HepG2 (cell line): ENCODE results near the gene RPS6KL1. TPM values are rescaled to one million over a fixed set of nuclear protein-coding genes. Genes with fewer than 3 reads are reported as not detected.

Experiments used
- ATAC-seq: fragments of 200-7000 bp; cut with Tn5 transposase; 3 replicates; pipeline ENCODE4 v1.9.1; 2020; ENCODE audit warnings: mild to moderate bottlenecking, moderate library complexity
- BruUV-seq: library from RNA; stranded (reverse); fragments of 400-500 nt; replicated peaks from 2 replicates; lab custom pipeline; 2021; lab: Mats Ljungman, UMichigan
- CTCF ChIA-PET: fragments of 300-600 bp; formaldehyde crosslinking; extraction: SDS; loops from one replicate; lab custom pipeline; 2021; ENCODE audit warnings: low total read pairs, inconsistent platforms, low intra/inter-chr PET ratio; lab: Yijun Ruan, JAX
- POLR2A ChIA-PET: fragments of 350-600 bp; sonication (Branson Sonifier 250); formaldehyde crosslinking; loops from one replicate; lab custom pipeline; 2020; ENCODE audit warnings: antibody characterized with exemption, inconsistent platforms; lab: Yijun Ruan, JAX
- DNase-seq: peaks from one replicate; pipeline ENCODE4 v3.0.0-alpha.2; 2015; ENCODE audit warnings: low spot score
- FAIRE-seq: peaks from 3 replicates; lab custom pipeline; 2011; peaks lifted over from hg19 to GRCh38; lab: Jason Lieb, UNC
- H2AFZ ChIP-seq: one replicate; pipeline ENCODE4 v1.6.1; 2011; ENCODE audit warnings: low read length, inconsistent platforms
- H3K27ac ChIP-seq: fragments of 300-600 bp; 3 replicates; pipeline ENCODE4 v1.8.0; 2011; ENCODE audit warnings: mixed run types, mild to moderate bottlenecking, mixed read lengths, low read length, inconsistent platforms; ENCODE audit not compliant: insufficient read depth; ENCODE audit errors: extremely low read length
- H3K27me3 ChIP-seq, 2 experiments: fragments of 200-600 bp in 1 of 2; 2 replicates in 1 of 2; 3 replicates in 1 of 2; pipeline versions ENCODE4 v1.6.0 to v1.8.0; 2011; ENCODE audit warnings: low read length in 2 of 2, mild to moderate bottlenecking in 2 of 2, moderate library complexity in 2 of 2, inconsistent platforms in 1 of 2; ENCODE audit not compliant: insufficient read depth in 2 of 2, control insufficient read depth in 1 of 2
- H3K36me3 ChIP-seq, 2 experiments: fragments of 200-600 bp in 1 of 2; replicated peaks in 1 of 2; 2 replicates in 1 of 2; 3 replicates in 1 of 2; pipeline versions ENCODE4 v1.5.1 to v1.8.0; 2011; ENCODE audit warnings: low read length in 2 of 2, inconsistent platforms in 1 of 2; ENCODE audit not compliant: insufficient read depth in 2 of 2, control insufficient read depth in 1 of 2
- H3K4me1 ChIP-seq: 2 replicates; pipeline ENCODE4 v1.5.1; 2012; ENCODE audit warnings: low read length, inconsistent platforms; ENCODE audit not compliant: insufficient read depth
- H3K4me2 ChIP-seq: 2 replicates; pipeline ENCODE4 v1.6.0; 2011; ENCODE audit warnings: low read depth, low read length, inconsistent platforms
- H3K4me3 ChIP-seq, 3 experiments: fragments of 200-600 bp in 1 of 3; sonication (generic), shearing (Covaris generic) in 1 of 3; replicated peaks in 1 of 3; 2 replicates each; pipeline ENCODE4 v1.5.1; 2011 to 2016; ENCODE audit warnings: low read length in 3 of 3, inconsistent platforms in 2 of 3, low read depth in 2 of 3, mild to moderate bottlenecking in 2 of 3, control low read depth in 1 of 3, mixed read lengths in 1 of 3; ENCODE audit not compliant: insufficient read depth in 1 of 3
- H3K79me2 ChIP-seq: one replicate; pipeline ENCODE4 v1.6.1; 2011; ENCODE audit warnings: low read length, inconsistent platforms; ENCODE audit not compliant: insufficient read depth
- H3K9ac ChIP-seq: 2 replicates; pipeline ENCODE4 v1.6.0; 2011; ENCODE audit warnings: mild to moderate bottlenecking, low read depth, low read length, inconsistent platforms; ENCODE audit not compliant: insufficient read depth
- H3K9me3 ChIP-seq: 2 replicates; pipeline ENCODE4 v1.5.1; 2012; ENCODE audit warnings: mild to moderate bottlenecking, low read length
- H4K20me1 ChIP-seq: 2 replicates; pipeline ENCODE4 v1.6.0; 2011; ENCODE audit warnings: inconsistent platforms, mild to moderate bottlenecking, low read length, moderate library complexity; ENCODE audit not compliant: insufficient read depth
- CCDC6 ChIP-seq: sonication (generic); formaldehyde crosslinking; IDR thresholded peaks from 2 replicates; pipeline ENCODE4 v1.8.1; 2022; ENCODE audit warnings: mild to moderate bottlenecking, missing genetic modification reagents, moderate library complexity
- CHD4 ChIP-seq: fragments of 200-600 bp; sonication (generic); IDR thresholded peaks from 2 replicates; pipeline ENCODE4 v1.7.0; 2017; ENCODE audit warnings: mild to moderate bottlenecking, low read length, borderline replicate concordance
- FOXO1 ChIP-seq: sonication (generic); formaldehyde crosslinking; IDR thresholded peaks from 2 replicates; pipeline ENCODE4 v1.4.0; 2020; ENCODE audit warnings: missing genetic modification reagents
- IRF2 ChIP-seq: IDR thresholded peaks from 2 replicates; pipeline ENCODE4 v1.6.1; 2018; ENCODE audit warnings: missing genetic modification reagents, missing compliant biosample characterization
- NRL ChIP-seq: sonication (generic); formaldehyde crosslinking; IDR thresholded peaks from 2 replicates; pipeline ENCODE4 v1.5.0; 2020; ENCODE audit warnings: missing genetic modification reagents, mild to moderate bottlenecking, moderate library complexity, borderline replicate concordance
- TMF1 ChIP-seq: sonication (generic); formaldehyde crosslinking; IDR thresholded peaks from 2 replicates; pipeline ENCODE4 v1.8.1; 2022; ENCODE audit warnings: low read depth, missing genetic modification reagents
- ZNF225 ChIP-seq: sonication (generic); formaldehyde crosslinking; IDR thresholded peaks from 2 replicates; pipeline ENCODE4 v1.4.0; 2020; ENCODE audit warnings: mild to moderate bottlenecking, missing genetic modification reagents
- ZNF468 ChIP-seq: sonication (generic); formaldehyde crosslinking; IDR thresholded peaks from 2 replicates; pipeline ENCODE4 v1.8.0; 2022; ENCODE audit warnings: mild to moderate bottlenecking, moderate library complexity, missing genetic modification reagents
- ZNF746 ChIP-seq: sonication (generic); formaldehyde crosslinking; IDR thresholded peaks from 2 replicates; pipeline ENCODE4 v1.8.0; 2022; ENCODE audit warnings: mild to moderate bottlenecking, missing genetic modification reagents
- ZNF772 ChIP-seq: sonication (generic); formaldehyde crosslinking; IDR thresholded peaks from 2 replicates; pipeline ENCODE4 v1.5.0; 2020; ENCODE audit warnings: mild to moderate bottlenecking, missing genetic modification reagents
- ZSCAN12 ChIP-seq: sonication (generic); formaldehyde crosslinking; IDR thresholded peaks from 2 replicates; pipeline ENCODE4 v1.9.0; 2021; ENCODE audit warnings: mild to moderate bottlenecking, missing genetic modification reagents
- WGBS: methylation state at CpG from one replicate; pipeline ENCODE4 v1.1.6; 2017; ENCODE audit warnings: low lambda C conversion rate; 5-methylcytosine and 5-hydroxymethylcytosine counted together
- in situ Hi-C: cut with HindIII; loops from 2 replicates; pipeline ENCODE4 v1.10.0; 2017; ENCODE audit warnings: low pct_unique_long_range_greater_than_20kb; ENCODE audit not compliant: extremely low pct_ligation_motif_present
- intact Hi-C: fragments of 100-400 bp; cut with micrococcal nuclease; formaldehyde crosslinking; loops from one replicate; pipeline ENCODE4 v1.10.0; 2022; ENCODE audit not compliant: unreplicated experiment
- polyA plus RNA-seq, 8 experiments: library from polyadenylated mRNA; depleted of rRNA in 3 of 8; stranded (reverse) in 7 of 8; unstranded in 1 of 8; fragments of >200 nt; fragmentation: Illumina TruSeq in 4 of 8; extraction: Trizol in 4 of 8; gene quantifications; 2 replicates each; pipeline versions ENCODE4 v1.2.1 to v1.2.3, GENCODE V29; 2011 to 2016; ENCODE audit warnings: low read depth in 4 of 8, missing spikeins in 1 of 8, mixed read lengths in 1 of 8; ENCODE audit not compliant: insufficient read depth in 1 of 8
- total RNA-seq, 5 experiments: library from RNA; depleted of rRNA; stranded (reverse); fragments of >200 nt; fragmentation: Illumina TruSeq; extraction: Trizol; gene quantifications; 2 replicates each; pipeline ENCODE4 v1.2.3, GENCODE V29; 2016; ENCODE audit warnings: low read depth in 1 of 5
- TF ChIP-seq, protein P1 (sequence below): IDR thresholded peaks from 2 replicates; pipeline ENCODE4 v1.6.1; 2016; ENCODE audit warnings: mild to moderate bottlenecking, missing biosample characterization, missing genetic modification reagents
- TF ChIP-seq, protein P2 (sequence below): sonication (generic); formaldehyde crosslinking; IDR thresholded peaks from 2 replicates; pipeline ENCODE4 v1.8.0; 2023; ENCODE audit warnings: mild to moderate bottlenecking, missing genetic modification reagents
- TF ChIP-seq, protein P3 (sequence below): sonication (generic); formaldehyde crosslinking; IDR thresholded peaks from 2 replicates; pipeline ENCODE4 v1.4.0; 2020; ENCODE audit warnings: mild to moderate bottlenecking, missing genetic modification reagents

RPS6KL1 gene
- total and polyA plus RNA-seq, 2 of the 13 experiments (the other 11 are each of a cell fraction or from before 2014, with no cell fraction given): 6.5 to 11.5 TPM

DNA sequence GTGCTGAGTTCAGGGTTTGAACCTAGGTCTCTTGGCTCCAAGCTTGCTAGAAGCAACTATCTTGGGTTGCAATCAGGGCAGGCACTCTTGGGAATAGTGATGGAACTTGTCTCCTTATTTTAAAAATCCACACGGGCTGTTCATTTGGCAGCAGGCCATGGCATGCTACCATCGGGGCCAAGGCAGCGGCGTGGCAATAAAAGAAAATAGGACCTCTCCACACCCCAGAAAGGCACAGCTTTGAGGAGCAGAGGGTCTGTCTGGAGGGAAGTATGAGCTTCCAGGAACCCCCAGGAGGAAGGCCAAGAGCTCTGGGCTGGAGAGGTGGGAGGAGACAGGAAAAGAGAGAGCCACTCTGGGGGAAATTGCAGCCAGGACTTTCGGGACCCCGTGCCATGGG, 15.3 kb downstream of the RPS6KL1 start:
- Histone ChIP-seq H3K4me1 (peaks cover 11% of the 10 kb centered on the region; the same call in 1 of the 2 replicates), H3K4me2 (no peak overlapping the region), H2AFZ (no peak overlapping the region), H3K4me3 (no peak overlapping the region), H3K79me2 (no peaks in the 10 kb centered on the region), H3K27me3 (no peaks in the 10 kb centered on the region), H3K9me3 (no peaks in the 10 kb centered on the region), H3K9ac (no peak overlapping the region)
- no peak for ATAC-seq
- in situ Hi-C loops: loop anchor here (5.0 kb wide), 1 partner anchor 45 kb away; no protein-coding TSS in a partner anchor
- BruUV-seq: no TSS peak
- TF ChIP-seq, protein P1, sequence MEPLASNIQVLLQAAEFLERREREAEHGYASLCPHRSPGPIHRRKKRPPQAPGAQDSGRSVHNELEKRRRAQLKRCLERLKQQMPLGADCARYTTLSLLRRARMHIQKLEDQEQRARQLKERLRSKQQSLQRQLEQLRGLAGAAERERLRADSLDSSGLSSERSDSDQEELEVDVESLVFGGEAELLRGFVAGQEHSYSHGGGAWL (CRISPR knock-in tag): no peak
- TF ChIP-seq TMF1 (CRISPR knock-in tag): no peak
- TF ChIP-seq ZNF772 (CRISPR knock-in tag): no peak
- no peak for TF ChIP-seq ZNF746 (CRISPR knock-in tag)
- TF ChIP-seq, protein P2, sequence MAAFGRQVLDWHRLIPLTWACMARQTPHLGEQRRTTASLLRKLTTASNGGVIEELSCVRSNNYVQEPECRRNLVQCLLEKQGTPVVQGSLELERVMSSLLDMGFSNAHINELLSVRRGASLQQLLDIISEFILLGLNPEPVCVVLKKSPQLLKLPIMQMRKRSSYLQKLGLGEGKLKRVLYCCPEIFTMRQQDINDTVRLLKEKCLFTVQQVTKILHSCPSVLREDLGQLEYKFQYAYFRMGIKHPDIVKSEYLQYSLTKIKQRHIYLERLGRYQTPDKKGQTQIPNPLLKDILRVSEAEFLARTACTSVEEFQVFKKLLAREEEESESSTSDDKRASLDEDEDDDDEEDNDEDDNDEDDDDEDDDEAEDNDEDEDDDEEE (CRISPR knock-in tag): no peak
- TF ChIP-seq ZNF468 (CRISPR knock-in tag): no peak
- TF ChIP-seq ZSCAN12 (CRISPR knock-in tag): no peak
- no peak for TF ChIP-seq CCDC6 (CRISPR knock-in tag)
- TF ChIP-seq CHD4: no peak
- no peak for TF ChIP-seq IRF2 (CRISPR knock-in tag)
- no peak for TF ChIP-seq ZNF225
- TF ChIP-seq FOXO1 (CRISPR knock-in tag): no peak
- no peak for TF ChIP-seq NRL (CRISPR knock-in tag)
- TF ChIP-seq, protein P3, sequence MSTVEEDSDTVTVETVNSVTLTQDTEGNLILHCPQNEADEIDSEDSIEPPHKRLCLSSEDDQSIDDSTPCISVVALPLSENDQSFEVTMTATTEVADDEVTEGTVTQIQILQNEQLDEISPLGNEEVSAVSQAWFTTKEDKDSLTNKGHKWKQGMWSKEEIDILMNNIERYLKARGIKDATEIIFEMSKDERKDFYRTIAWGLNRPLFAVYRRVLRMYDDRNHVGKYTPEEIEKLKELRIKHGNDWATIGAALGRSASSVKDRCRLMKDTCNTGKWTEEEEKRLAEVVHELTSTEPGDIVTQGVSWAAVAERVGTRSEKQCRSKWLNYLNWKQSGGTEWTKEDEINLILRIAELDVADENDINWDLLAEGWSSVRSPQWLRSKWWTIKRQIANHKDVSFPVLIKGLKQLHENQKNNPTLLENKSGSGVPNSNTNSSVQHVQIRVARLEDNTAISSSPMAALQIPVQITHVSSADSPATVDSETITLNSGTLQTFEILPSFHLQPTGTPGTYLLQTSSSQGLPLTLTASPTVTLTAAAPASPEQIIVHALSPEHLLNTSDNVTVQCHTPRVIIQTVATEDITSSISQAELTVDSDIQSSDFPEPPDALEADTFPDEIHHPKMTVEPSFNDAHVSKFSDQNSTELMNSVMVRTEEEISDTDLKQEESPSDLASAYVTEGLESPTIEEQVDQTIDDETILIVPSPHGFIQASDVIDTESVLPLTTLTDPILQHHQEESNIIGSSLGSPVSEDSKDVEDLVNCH (CRISPR knock-in tag): no peak
- TF ChIP-seq, all 625 proteins: peak for 0
- peaks cover 4 to 9% of the 10 kb centered on the region in 2 experiments; a peak in 4 of 5 replicates for H3K36me3 ChIP-seq
- DNase-seq (no peak), FAIRE-seq (no peak)
- intact Hi-C loops: no loop called here
- H3K27ac ChIP-seq: no peak overlapping the region
- WGBS: 73% methylated on average over 6 of the region's 6 CpGs
- no peaks in the 10 kb centered on the region for H4K20me1 ChIP-seq
- POLR2A ChIA-PET: interaction anchor here (1.1 to 2.3 kb wide), 5 partner anchors 10 to 47 kb away, joined by 3 to 11 read pairs (median 6); partner anchors contain the start of gene RPS6KL1
- CTCF ChIA-PET: interaction anchor here (3.9 kb wide), 1 partner anchor 47 kb away, joined by 47 read pairs; no protein-coding TSS in a partner anchor
